Endodermal cell (in vitro differentiated cells): ENCODE results near the gene RABGAP1L. TPM values are rescaled to one million over a fixed set of nuclear protein-coding genes. Genes with fewer than 3 reads are reported as not detected.

Experiments
- DNase-seq: peaks from one replicate; pipeline ENCODE4 v3.0.0-alpha.2; 2017
- H3K27ac ChIP-seq: 2 replicates; pipeline ENCODE4 v1.5.1; 2013; ENCODE audit warnings: mild to moderate bottlenecking, low read depth, low read length, moderate library complexity
- H3K27me3 ChIP-seq: 2 replicates; pipeline ENCODE4 v1.6.1; 2013; ENCODE audit warnings: mild to moderate bottlenecking, low read length, moderate library complexity; ENCODE audit not compliant: insufficient read depth, control insufficient read depth, poor library complexity, severe bottlenecking
- H3K36me3 ChIP-seq: 2 replicates; pipeline ENCODE4 v1.7.0; 2013; ENCODE audit warnings: mild to moderate bottlenecking, low read length, moderate library complexity; ENCODE audit not compliant: control insufficient read depth, insufficient read depth
- H3K4me1 ChIP-seq: one replicate; pipeline ENCODE4 v1.7.0; 2013; ENCODE audit warnings: low read length; ENCODE audit not compliant: control insufficient read depth, insufficient read depth
- H3K4me3 ChIP-seq: 2 replicates; pipeline ENCODE4 v1.5.1; 2013; ENCODE audit warnings: mild to moderate bottlenecking, low read length, moderate library complexity
- H3K9ac ChIP-seq: 2 replicates; pipeline ENCODE4 v1.6.1; 2013; ENCODE audit warnings: mild to moderate bottlenecking, low read length, moderate library complexity; ENCODE audit not compliant: poor library complexity, severe bottlenecking; ENCODE audit errors: extremely low read depth
- H3K9me3 ChIP-seq: 2 replicates; pipeline ENCODE4 v1.6.1; 2013; ENCODE audit warnings: mild to moderate bottlenecking, low read length, moderate library complexity; ENCODE audit not compliant: control insufficient read depth
- H3K27ac Mint-ChIP-seq: 2 replicates; pipeline ENCODE4 v1.8.0; 2020; ENCODE audit warnings: mixed read lengths
- H3K27me3 Mint-ChIP-seq: 2 replicates; pipeline ENCODE4 v1.8.0; 2021; ENCODE audit warnings: mild to moderate bottlenecking, mixed read lengths; ENCODE audit not compliant: insufficient read depth
- H3K36me3 Mint-ChIP-seq: 2 replicates; pipeline ENCODE4 v1.8.0; 2020; ENCODE audit warnings: low read depth, mixed read lengths
- H3K4me1 Mint-ChIP-seq: 2 replicates; pipeline ENCODE4 v1.8.0; 2020; ENCODE audit warnings: mixed read lengths
- H3K4me3 Mint-ChIP-seq: 2 replicates; pipeline ENCODE4 v1.8.0; 2020; ENCODE audit warnings: mild to moderate bottlenecking, moderate library complexity, mixed read lengths
- H3K9me3 Mint-ChIP-seq: 2 replicates; pipeline ENCODE4 v1.8.0; 2020; ENCODE audit warnings: mild to moderate bottlenecking, mixed read lengths
- CTCF ChIP-seq: fragments of 200-600 bp; sonication (generic); conservative IDR thresholded peaks from 2 replicates; pipeline ENCODE4 v1.5.0; 2021; ENCODE audit warnings: antibody characterized with exemption, mild to moderate bottlenecking
- WGBS, 2 experiments: methylation state at CpG; one replicate each; pipeline versions ENCODE4 v1.1.5 to v1.1.7; 2013; ENCODE audit warnings: missing lambda C conversion rate in 2 of 2, mixed read lengths in 1 of 2; ENCODE audit not compliant: insufficient coverage in 1 of 2, insufficient read length in 1 of 2; 5-methylcytosine and 5-hydroxymethylcytosine counted together
- total RNA-seq, 2 donors: library from RNA; stranded (reverse); fragmentation: NEBNext Ultra II Directional in 1 of 2; extraction: Animal tissue kit (Norgen Biotek cat#: 25700) in 1 of 2; gene quantifications; 2 replicates in 1 of 2; 3 replicates in 1 of 2; pipeline ENCODE4 v1.2.1, GENCODE V29; 2021

Gene RABGAP1L
- total RNA-seq, 2 donors from 2014 or later, result 32.5 to 36.9 TPM

GRCh38 chr1:174829990-174830389, 670.7 kb downstream of the RABGAP1L start:
- Mint-ChIP-seq H3K9me3 (no peaks in the 10 kb centered on the region), H3K4me3 (no peak overlapping the region), H3K27me3 (peaks cover 2% of the 10 kb centered on the region), H3K4me1 (peaks cover 2% of the 10 kb centered on the region), H3K27ac (no peak overlapping the region), H3K36me3 (no peaks in the 10 kb centered on the region)
- Histone ChIP-seq H3K4me3 (no peak overlapping the region), H3K36me3 (no peaks in the 10 kb centered on the region), H3K4me1 (no peaks in the 10 kb centered on the region), H3K27me3 (no peaks in the 10 kb centered on the region), H3K9me3 (no peaks in the 10 kb centered on the region), H3K9ac (no peak overlapping the region), H3K27ac (no peak overlapping the region)
- no peak for TF ChIP-seq CTCF
- no peak for DNase-seq
- WGBS, 2 experiments, result no CpG with 5 or more reads among the region's 1 CpG

DNA sequence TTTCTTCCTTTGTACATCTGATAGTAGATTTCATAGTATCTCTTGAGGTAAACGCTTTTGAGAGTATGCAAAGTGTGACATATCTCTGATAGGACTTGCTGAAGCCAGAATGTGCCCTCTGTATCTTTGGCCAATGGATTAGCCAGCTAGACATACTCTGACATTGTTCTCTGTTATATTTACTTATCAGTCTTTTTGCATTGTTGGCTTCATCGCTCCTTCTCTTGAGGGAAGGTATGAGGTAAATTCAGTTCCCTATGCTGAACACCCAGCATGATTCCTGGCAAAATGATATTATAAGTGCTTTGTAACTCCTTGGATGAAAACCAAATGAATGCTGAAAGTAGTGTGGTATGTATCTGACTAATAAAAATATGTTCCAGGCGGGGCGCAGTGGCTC, 677.2 kb downstream of the RABGAP1L start:
- no peak for TF ChIP-seq CTCF
- no peaks in the 10 kb centered on the region for H3K9me3 Mint-ChIP-seq

DNA sequence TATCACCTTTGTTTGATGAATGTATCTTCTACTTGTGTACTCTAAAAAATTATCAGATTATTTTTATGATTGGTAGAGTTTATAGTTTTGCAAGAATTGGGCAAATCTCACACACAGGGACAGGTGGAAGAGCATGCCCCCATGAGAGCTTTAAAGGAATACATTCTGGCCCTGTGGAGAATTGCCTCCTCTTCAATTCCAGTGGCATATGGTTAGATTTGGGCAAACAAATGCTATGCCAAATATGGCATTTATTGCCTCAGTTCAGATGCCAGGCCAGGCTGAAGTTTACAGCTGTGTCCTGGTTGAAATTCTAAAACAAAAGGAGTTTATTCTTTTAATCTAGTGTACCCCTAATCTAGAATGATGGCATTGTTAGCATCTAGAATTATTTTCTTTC, 678.1 kb downstream of the RABGAP1L start:
- Mint-ChIP-seq H3K4me3 (no peak overlapping the region), H3K36me3 (no peaks in the 10 kb centered on the region), H3K9me3 (no peaks in the 10 kb centered on the region), H3K4me1 (no peaks in the 10 kb centered on the region), H3K27me3 (no peaks in the 10 kb centered on the region), H3K27ac (no peak overlapping the region)
- Histone ChIP-seq H3K9ac (no peak overlapping the region), H3K27me3 (no peaks in the 10 kb centered on the region), H3K27ac (no peak overlapping the region), H3K36me3 (no peaks in the 10 kb centered on the region), H3K4me1 (peaks cover 4% of the 10 kb centered on the region), H3K9me3 (no peaks in the 10 kb centered on the region), H3K4me3 (no peak overlapping the region)
- TF ChIP-seq CTCF, result no peak
- no peak for DNase-seq

More for the DNA sequence above, 677.2 kb downstream of the RABGAP1L start:
- H3K9ac ChIP-seq, result no peak overlapping the region
- H3K36me3 ChIP-seq, result no peaks in the 10 kb centered on the region
- no peak overlapping the region for H3K4me3 ChIP-seq
- DNase-seq, result no peak
- H3K36me3 Mint-ChIP-seq, result no peaks in the 10 kb centered on the region
- H3K4me3 Mint-ChIP-seq, result no peak overlapping the region
- no peak overlapping the region for H3K27ac ChIP-seq
- H3K4me1 Mint-ChIP-seq, result no peaks in the 10 kb centered on the region
- H3K27me3 ChIP-seq, result no peaks in the 10 kb centered on the region
- no peaks in the 10 kb centered on the region for H3K9me3 ChIP-seq
- H3K4me1 ChIP-seq, result peaks cover 4% of the 10 kb centered on the region
- 95 to 100% methylated on average over 4 of the region's 4 CpGs for WGBS, 2 experiments
- H3K27me3 Mint-ChIP-seq, result no peaks in the 10 kb centered on the region
- no peak overlapping the region for H3K27ac Mint-ChIP-seq
